ENCODE measurements around the gene RFX5.

RFX5 gene

GRCh38 chr1:151315565-151316235 is 31.4 kb downstream of the RFX5 start:
- no peak for DNase-seq

- DNase-seq = no peak
Measured at GRCh38 chr1:151314137-151314875, 32.7 kb downstream of the RFX5 start.

GRCh38 chr1:151313501-151313900 is 33.6 kb downstream of the RFX5 start:
- no peak for DNase-seq

GRCh38 chr1:151312826-151313225 is 34.2 kb downstream of the RFX5 start:
- DNase-seq = no peak

GRCh38 chr1:151312411-151312810 is 34.6 kb downstream of the RFX5 start:
- no peak for DNase-seq

GRCh38 chr1:151311589-151312331 is 35.3 kb downstream of the RFX5 start:
- peak; percentile 81 for DNase-seq

- no peak for DNase-seq
Measured at GRCh38 chr1:151311011-151311410, 36.0 kb downstream of the RFX5 start.

GRCh38 chr1:151309811-151310323 is 37.2 kb downstream of the RFX5 start:
- no peak for DNase-seq

- no peak for DNase-seq
Measured at GRCh38 chr1:151294742-151295462, 52.1 kb downstream of the RFX5 start.

GRCh38 chr1:151293093-151293492 is 54.0 kb downstream of the RFX5 start:
- DNase-seq = no peak

- DNase-seq = no peak
Measured at GRCh38 chr1:151292207-151293030, 54.6 kb downstream of the RFX5 start.

GRCh38 chr1:151290709-151291303 is 56.2 kb downstream of the RFX5 start:
- no peak for DNase-seq
